PC-9 (cell line): ENCODE measurements around the gene PALM.

Experiments
- EZH2 ChIP-seq: fragments of 200-600 bp; sonication (generic); IDR thresholded peaks from 2 replicates; pipeline ENCODE4 v1.8.0; 2017; ENCODE audit warnings: antibody characterized with exemption, low read depth
- TF ChIP-seq, protein P1 (sequence below): fragments of 200-600 bp; sonication (generic); conservative IDR thresholded peaks from 2 replicates; pipeline ENCODE4 v1.6.1; 2017; ENCODE audit warnings: mixed run types, antibody characterized with exemption, mild to moderate bottlenecking, moderate library complexity

DNA sequence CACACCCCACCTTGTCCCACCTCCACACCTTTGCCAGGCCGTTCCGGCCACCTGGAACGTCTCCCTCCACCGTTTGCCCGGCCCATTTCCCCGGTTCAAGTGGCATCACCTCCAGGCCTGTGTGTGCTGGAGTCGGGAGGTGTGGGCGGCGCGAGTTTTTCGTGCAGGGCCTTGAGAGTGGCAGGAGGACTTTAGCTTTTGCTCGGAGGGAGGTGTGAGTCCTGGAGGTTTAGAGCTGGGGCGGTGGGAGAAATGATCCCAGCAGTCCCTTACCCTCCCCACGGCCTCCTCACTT is 4.3 kb upstream of the PALM start:
- TF ChIP-seq, protein P1, sequence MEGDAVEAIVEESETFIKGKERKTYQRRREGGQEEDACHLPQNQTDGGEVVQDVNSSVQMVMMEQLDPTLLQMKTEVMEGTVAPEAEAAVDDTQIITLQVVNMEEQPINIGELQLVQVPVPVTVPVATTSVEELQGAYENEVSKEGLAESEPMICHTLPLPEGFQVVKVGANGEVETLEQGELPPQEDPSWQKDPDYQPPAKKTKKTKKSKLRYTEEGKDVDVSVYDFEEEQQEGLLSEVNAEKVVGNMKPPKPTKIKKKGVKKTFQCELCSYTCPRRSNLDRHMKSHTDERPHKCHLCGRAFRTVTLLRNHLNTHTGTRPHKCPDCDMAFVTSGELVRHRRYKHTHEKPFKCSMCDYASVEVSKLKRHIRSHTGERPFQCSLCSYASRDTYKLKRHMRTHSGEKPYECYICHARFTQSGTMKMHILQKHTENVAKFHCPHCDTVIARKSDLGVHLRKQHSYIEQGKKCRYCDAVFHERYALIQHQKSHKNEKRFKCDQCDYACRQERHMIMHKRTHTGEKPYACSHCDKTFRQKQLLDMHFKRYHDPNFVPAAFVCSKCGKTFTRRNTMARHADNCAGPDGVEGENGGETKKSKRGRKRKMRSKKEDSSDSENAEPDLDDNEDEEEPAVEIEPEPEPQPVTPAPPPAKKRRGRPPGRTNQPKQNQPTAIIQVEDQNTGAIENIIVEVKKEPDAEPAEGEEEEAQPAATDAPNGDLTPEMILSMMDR: no peak
- TF ChIP-seq EZH2: no peak
